Measurements from ENCODE around the gene SNX27.
"Not testable (repeated sequence)": the region's sequence is repeated elsewhere in the genome, so short reads cannot be mapped to it uniquely, and the experiment has no call there.

SNX27 gene

DNA sequence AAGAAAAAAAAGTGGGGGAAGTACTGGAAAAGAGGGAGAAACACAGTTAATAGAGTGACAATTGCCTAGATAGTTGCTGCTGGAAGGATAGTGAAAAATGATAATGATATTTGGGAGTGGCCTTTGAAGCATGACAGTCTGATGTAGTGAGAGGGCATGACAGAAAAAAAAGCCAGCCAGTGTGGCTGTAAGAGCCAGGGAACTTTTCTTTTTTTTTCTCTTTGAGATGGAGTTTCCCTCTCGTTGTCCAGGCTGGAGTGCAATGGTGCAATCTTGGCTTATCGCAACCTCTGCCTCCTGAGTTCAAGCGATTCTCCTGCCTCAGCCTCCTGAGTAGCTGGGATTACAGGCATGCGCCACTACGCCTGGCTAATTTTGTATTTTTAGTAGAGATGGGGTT lies 9.3 kb upstream of the SNX27 start:
- DNase-seq (ENCODE audit: low read depth, low spot score): not testable (repeated sequence)

DNA sequence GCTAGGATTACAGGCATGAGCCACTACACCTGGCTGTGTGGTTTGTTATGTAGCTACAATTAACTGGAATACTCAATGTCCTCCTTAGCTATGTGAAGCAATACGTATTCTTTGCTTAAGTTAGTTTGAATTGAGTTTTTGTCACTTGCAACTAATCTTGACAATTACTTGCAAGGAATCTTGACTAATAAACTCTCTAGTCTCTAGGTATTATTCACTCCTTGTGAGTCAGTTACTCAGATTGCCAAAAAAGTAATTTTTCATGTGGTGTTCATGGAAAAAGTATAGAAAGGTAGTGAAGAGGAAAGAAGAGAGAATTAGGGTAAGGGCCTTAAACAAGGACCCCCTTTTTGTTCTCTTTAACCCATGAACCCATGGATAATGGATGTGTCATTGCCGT lies 7.6 kb upstream of the SNX27 start:
- DNase-seq (ENCODE audit: low read depth, low spot score): no peak

DNA sequence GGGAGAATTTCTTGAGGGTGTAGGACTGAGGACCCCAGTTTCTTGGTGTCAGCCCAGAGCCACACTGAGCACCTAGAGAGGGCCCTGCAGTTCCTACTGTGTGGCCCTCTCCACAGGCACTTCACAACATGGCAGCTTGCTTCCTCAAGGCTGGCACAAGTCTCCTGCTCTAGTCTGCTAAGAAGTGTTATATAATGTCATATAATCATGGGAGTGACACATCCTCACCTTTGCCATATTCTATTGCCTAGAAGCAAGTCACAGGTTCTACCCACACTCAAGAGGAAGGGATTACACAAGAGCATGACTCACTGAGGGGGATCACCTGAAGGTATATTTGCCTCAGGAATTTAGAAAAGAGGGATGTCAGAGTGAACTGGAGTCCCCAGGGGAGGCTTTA lies 5.5 kb upstream of the SNX27 start:
- no peak for DNase-seq (ENCODE audit: low read depth, low spot score)

DNA sequence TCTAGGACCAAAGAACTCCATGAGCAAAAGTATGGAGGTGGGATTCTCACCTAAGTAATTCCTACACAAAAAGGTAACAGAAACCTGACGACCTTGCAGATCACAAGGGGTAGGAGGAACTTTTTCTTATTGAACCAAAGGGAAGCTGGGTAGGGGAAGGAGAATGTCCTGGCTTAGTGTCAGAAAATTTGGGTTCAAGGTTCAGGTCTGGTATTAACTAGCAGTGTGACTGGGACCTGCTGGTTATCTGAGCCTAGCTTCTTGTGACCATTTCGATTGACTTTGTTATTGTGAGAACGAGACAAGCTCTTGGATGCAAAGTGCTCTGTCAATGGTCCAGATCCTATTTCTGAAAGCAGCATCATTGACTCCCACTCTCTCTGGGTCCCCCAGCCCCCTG lies 5.0 kb upstream of the SNX27 start:
- DNase-seq (ENCODE audit: low read depth, low spot score): no peak

DNA sequence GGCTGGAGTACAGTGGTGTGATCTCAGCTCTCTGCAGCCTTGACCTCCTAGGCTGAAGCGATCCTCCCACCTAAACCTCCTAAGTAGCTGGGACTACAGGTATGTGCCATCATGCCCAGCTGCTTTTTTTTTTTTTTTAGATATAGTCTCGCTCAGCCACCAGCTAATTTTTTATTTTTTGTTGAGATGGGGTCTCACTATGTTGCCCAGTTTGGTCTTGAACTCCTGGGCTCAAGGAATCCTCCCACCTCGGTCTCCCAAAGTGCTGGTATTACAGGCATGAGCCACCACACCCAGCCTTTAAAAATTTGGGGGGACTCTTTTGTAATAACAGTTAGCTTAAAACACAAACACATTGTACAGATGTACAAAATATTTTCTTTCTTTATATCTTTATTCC lies 1.7 kb upstream of the SNX27 start:
- no peak for DNase-seq (ENCODE audit: low read depth, low spot score)

DNA sequence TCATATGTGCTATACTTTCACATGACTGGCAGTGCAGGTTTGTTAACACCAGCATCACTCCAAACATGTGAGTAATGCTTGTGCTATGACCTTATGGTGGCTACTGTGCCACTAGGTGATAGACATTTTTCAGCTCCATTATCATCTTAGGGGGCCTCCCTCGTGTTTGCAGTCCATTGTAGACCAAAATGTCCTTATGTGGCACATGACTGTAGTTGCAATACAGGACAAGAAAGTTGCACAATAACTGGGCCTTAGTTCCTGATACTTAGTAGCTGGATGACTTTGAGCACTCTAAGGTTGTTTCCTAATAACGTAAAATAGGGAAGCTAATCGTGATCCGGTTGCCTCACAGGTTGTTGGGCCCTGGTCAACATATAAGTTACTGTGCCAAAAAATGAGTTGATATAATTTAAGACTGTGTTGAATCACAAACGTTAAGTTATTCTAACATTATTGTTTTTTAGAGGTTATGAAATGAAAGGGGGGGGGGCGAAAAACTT lies 511 bp upstream of the SNX27 start:
- no peak for DNase-seq (ENCODE audit: low read depth, low spot score)

GRCh38 chr1:151612501-151613281 lies 841 bp downstream of the SNX27 start:
- DNase-seq (ENCODE audit: low read depth, low spot score): no peak

DNA sequence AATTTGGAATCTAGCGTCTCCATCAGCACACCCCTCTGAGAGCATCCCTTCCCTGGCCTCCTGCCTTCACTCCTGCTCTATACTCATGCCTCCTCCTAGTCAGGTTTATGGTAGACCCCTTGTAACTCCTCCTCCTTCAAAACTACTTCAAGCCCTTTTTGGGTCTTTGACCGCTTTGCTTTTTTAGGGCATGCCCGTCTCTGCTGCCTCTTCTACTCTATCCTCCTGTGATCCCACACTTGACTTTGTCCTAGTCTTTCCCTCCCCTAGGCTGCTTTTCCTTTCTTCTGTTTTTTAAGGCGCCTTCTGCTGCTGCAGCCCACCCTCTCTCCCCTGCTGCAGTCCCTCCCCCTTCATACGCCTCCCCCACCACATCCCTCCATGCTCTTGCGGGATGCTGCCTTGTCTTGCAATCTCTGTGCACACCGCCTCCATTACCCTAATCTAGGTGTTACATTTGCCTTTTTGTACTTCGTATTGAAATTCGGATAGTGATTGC lies 1.5 kb downstream of the SNX27 start:
- no peak for DNase-seq (ENCODE audit: low read depth, low spot score)

- DNase-seq (ENCODE audit: low read depth, low spot score): no peak
These were observed 4.1 kb downstream of the SNX27 start for GRCh38 chr1:151615711-151616504.

GRCh38 chr1:151616505-151616849 lies 4.6 kb downstream of the SNX27 start:
- no peak for DNase-seq (ENCODE audit: low read depth, low spot score)

DNA sequence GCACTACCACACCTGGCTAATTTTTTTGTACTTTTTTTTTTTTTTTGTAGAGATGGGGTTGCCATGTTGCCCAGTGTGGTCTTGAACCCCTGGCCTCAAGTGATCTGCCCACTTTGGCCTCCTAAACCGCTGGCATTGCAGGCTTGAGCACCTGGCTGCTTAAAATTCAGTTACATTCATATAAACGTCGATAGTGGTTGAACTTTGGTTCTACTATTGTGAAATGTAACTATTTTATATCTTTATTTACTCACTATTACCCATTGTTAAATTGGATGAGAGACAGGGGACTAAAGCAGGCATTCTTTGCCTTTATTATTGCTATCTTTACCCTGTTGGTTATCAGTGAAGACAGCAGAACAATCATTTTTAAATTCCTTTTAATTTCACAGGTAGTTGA lies 6.2 kb downstream of the SNX27 start:
- no peak for DNase-seq (ENCODE audit: low read depth, low spot score)

- no peak for DNase-seq (ENCODE audit: low read depth, low spot score)
These were observed 6.6 kb downstream of the SNX27 start for GRCh38 chr1:151618470-151618869.

GRCh38 chr1:151618996-151619395 lies 7.1 kb downstream of the SNX27 start:
- DNase-seq (ENCODE audit: low read depth, low spot score): not testable (repeated sequence)

GRCh38 chr1:151619489-151620093 lies 7.7 kb downstream of the SNX27 start:
- peak; percentile 31 for DNase-seq (ENCODE audit: low read depth, low spot score)

GRCh38 chr1:151620286-151620685 lies 8.4 kb downstream of the SNX27 start:
- DNase-seq (ENCODE audit: low read depth, low spot score): no peak

- no peak for DNase-seq (ENCODE audit: low read depth, low spot score)
These were observed 9.5 kb downstream of the SNX27 start for GRCh38 chr1:151621351-151621750.

GRCh38 chr1:151624783-151625182 lies 12.9 kb downstream of the SNX27 start:
- no peak for DNase-seq (ENCODE audit: low read depth, low spot score)

GRCh38 chr1:151626740-151627334 lies 15.0 kb downstream of the SNX27 start:
- DNase-seq (ENCODE audit: low read depth, low spot score): no peak

DNA sequence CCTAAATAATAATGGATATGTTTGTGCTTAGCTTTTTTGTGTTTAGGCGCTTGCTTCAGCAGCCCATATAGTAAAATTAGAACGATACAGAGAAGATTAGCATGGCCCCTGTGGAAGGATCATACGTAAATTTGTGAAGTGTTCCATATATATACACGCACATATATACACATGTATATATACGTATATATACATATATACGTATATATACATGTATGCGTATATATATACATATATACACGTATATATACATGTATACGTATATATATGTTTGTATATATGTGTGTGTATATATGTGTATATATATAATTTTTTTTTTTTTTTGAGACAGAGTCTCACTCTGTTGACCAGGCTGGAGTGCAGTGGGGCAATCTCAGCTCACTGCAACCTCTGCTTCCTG lies 17.4 kb downstream of the SNX27 start:
- DNase-seq (ENCODE audit: low read depth, low spot score): no peak

- no peak for DNase-seq (ENCODE audit: low read depth, low spot score)
These were observed 23.7 kb downstream of the SNX27 start for GRCh38 chr1:151635479-151636072.

- DNase-seq (ENCODE audit: low read depth, low spot score): no peak
These were observed 26.4 kb downstream of the SNX27 start for GRCh38 chr1:151638074-151638775.

Measured in smooth muscle cell of the brain vasculature (primary cell).